Suprapubic skin (tissue), 4 donors: Measurements from ENCODE around the gene IL13RA1. TPM values are rescaled to one million over a fixed set of nuclear protein-coding genes. Genes with fewer than 3 reads are reported as not detected.
A peak's percentile ranks its signal among the peaks of the same experiment; 100 is the strongest.

Source experiments
- DNase-seq, 2 donors: peaks; one replicate each; pipeline ENCODE4 v3.0.0-alpha.2; 2019; ENCODE audit warnings: low spot score in 2 of 2
- H3K27ac ChIP-seq: fragments of 200-600 bp; sonication (generic); one replicate; pipeline ENCODE4 v1.5.1; 2019
- H3K27me3 ChIP-seq: fragments of 200-600 bp; sonication (generic); one replicate; pipeline ENCODE4 v1.5.1; 2019
- H3K36me3 ChIP-seq: fragments of 200-600 bp; sonication (generic); one replicate; pipeline ENCODE4 v1.5.1; 2019
- H3K4me1 ChIP-seq: fragments of 200-600 bp; sonication (generic); one replicate; pipeline ENCODE4 v1.5.1; 2019
- H3K4me3 ChIP-seq: fragments of 200-600 bp; sonication (generic); one replicate; pipeline ENCODE4 v1.5.1; 2019; ENCODE audit warnings: mild to moderate bottlenecking
- H3K9me3 ChIP-seq: fragments of 200-600 bp; sonication (generic); one replicate; pipeline ENCODE4 v1.5.1; 2019
- EP300 ChIP-seq: sonication (generic); formaldehyde crosslinking; IDR thresholded peaks from one replicate; pipeline ENCODE4 v1.6.1; 2017; ENCODE audit warnings: antibody characterized with exemption
- POLR2A ChIP-seq, 2 donors: fragments of 450-650 bp; IDR thresholded peaks; one replicate each; pipeline ENCODE4 v1.6.1; 2017; ENCODE audit warnings: antibody characterized with exemption in 2 of 2, mild to moderate bottlenecking in 2 of 2, moderate library complexity in 2 of 2
- POLR2AphosphoS5 ChIP-seq, 3 donors: sonication (generic); formaldehyde crosslinking; IDR thresholded peaks; one replicate each; pipeline ENCODE4 v1.6.1; 2017; ENCODE audit warnings: antibody characterized with exemption in 3 of 3
- WGBS: methylation state at CpG from one replicate; pipeline ENCODE4 v1.1.5; 2018; 5-methylcytosine and 5-hydroxymethylcytosine counted together
- total RNA-seq, 4 donors: library from RNA; depleted of rRNA; stranded (reverse); fragments of >200 nt; gene quantifications; one replicate each; pipeline ENCODE4 v1.1.0, GENCODE V29; 2016
- TF ChIP-seq, protein P1 (sequence below), 2 donors: fragments of 200-600 bp in 1 of 2; fragments of 450-650 bp in 1 of 2; sonication (generic) in 1 of 2; IDR thresholded peaks; one replicate each; pipeline ENCODE4 v1.5.1; 2016 to 2019; ENCODE audit warnings: antibody characterized with exemption in 2 of 2, mild to moderate bottlenecking in 1 of 2, moderate library complexity in 1 of 2

The IL13RA1 gene
- 10 to 100 TPM; 20.7 to 26.2 (median 24.8) TPM for total RNA-seq

DNA sequence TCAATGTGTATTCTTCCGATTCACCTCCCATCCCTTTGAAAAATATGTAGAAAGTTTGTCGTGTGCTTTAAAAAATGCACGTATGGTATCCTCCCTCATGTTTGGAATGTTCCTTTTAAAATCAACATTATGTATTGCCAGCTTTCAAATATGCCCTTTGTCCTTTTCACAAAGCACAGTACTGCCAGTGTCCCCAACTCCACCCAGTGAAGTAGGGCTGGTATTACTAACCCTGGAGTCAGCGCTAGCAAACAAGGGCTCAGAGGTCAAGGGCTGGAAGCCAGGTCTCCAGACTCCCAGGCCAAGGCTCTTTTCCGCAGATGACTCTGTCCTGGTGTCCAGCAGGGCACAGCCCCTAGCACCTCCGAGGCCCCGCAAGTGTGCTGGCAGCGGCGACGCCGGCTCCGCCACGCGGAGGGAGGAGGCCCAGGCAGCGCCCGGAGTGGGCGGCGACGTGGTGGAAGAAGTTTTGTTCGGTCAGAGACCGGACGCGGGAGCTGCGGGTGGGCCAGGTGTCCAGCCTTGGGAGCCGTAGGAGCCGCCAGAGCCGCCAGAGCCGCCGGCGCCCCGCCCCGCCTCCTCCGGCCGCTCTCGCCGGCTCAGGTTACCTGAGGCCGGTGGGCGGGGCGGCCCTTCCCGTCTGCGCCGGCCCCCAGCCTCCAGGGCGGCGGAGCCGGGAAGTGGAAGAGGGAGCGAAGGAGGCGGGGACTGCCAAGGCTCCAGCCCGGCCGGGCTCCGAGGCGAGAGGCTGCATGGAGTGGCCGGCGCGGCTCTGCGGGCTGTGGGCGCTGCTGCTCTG, at the start of gene IL13RA1:
IL13RA1 (plus strand) TSS at position 720 of the 799 bp plus-strand sequence; CDS start at position 753, 33 bp downstream.
- Histone ChIP-seq H3K36me3 (no peaks in the 10 kb centered on the region), H3K27ac (peak within 1 kb of the TSS; percentile 96), H3K4me3 (peak within 1 kb of the TSS; percentile 80), H3K9me3 (no peaks in the 10 kb centered on the region), H3K4me1 (peaks cover 14% of the 10 kb centered on the region), H3K27me3 (no peaks in the 10 kb centered on the region)
- WGBS, result 47% methylated on average over 9 of the region's 56 CpGs
- peak; percentile 75 to 80 for DNase-seq
- no peak for TF ChIP-seq EP300
- TF ChIP-seq, protein P1, sequence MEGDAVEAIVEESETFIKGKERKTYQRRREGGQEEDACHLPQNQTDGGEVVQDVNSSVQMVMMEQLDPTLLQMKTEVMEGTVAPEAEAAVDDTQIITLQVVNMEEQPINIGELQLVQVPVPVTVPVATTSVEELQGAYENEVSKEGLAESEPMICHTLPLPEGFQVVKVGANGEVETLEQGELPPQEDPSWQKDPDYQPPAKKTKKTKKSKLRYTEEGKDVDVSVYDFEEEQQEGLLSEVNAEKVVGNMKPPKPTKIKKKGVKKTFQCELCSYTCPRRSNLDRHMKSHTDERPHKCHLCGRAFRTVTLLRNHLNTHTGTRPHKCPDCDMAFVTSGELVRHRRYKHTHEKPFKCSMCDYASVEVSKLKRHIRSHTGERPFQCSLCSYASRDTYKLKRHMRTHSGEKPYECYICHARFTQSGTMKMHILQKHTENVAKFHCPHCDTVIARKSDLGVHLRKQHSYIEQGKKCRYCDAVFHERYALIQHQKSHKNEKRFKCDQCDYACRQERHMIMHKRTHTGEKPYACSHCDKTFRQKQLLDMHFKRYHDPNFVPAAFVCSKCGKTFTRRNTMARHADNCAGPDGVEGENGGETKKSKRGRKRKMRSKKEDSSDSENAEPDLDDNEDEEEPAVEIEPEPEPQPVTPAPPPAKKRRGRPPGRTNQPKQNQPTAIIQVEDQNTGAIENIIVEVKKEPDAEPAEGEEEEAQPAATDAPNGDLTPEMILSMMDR (IDR thresholded peaks at IDR 0.05), result no peak
- TF ChIP-seq POLR2AphosphoS5 (IDR thresholded peaks at IDR 0.05), result no peak
- TF ChIP-seq POLR2A (IDR thresholded peaks at IDR 0.05), result peak; percentile 34 to 77

DNA sequence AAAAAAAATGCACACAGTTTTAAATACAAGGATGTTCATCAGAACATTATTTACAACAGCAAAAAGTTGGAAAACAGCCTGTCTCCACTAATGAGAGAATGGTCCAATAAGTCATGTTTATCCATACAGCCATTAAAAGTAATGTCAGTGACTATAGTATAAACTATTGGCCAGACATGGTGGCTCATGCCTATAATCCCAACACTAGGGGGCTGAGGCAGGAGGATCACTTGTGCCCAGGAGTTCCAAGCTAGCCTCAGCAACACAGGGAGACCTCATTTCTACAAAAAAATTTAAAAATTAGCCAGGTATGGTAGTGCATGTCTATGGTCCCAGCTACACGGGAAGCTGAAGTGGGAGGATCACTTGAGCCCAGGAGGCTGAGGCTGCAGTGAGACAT, 48.1 kb upstream of the IL13RA1 start:
- Histone ChIP-seq H3K9me3 (no peaks in the 10 kb centered on the region), H3K4me3 (no peak overlapping the region), H3K36me3 (no peaks in the 10 kb centered on the region), H3K4me1 (no peaks in the 10 kb centered on the region), H3K27ac (no peak overlapping the region), H3K27me3 (no peaks in the 10 kb centered on the region)
- 75% methylated on average over 1 of the region's 1 CpG for WGBS
- DNase-seq, result no peak
- no peak for TF ChIP-seq EP300
- TF ChIP-seq POLR2AphosphoS5 (IDR thresholded peaks at IDR 0.05), result no peak
- TF ChIP-seq POLR2A (IDR thresholded peaks at IDR 0.05), result no peak
- TF ChIP-seq, protein P1 (IDR thresholded peaks at IDR 0.05), result no peak

DNA sequence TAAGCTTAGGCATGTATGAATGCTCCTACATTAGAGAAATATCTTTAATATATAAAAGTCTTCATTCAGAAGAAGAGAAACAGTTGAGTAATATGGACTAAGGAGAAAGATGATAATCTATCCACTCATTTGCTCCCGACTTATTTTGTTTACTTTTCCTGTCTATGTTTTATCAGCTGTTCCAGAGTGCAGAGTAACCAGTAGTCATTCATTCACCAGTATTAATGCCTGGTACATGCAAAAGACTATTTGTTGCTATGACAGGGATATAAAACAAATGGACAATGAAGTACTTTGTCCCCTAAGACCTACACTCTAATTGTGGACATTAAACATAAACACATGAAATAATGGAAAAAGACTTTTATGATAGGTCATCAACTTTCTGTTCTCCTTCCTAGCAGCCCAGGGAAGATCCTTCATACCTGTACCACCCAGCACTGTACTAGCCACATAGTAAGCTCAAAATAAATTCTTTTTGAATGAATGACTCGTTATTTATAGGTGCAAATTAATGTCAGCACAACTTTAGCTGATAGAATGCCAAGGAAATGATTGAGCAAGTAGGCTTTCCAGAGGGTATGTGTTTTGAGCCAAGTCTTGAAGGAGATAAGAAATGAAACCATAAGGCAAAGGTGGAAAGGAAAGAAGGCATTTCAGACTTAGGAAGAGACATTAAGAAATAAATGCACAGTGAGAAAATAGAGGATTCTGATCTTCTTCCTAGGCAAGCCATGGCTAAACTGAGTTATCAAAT, 45.0 kb upstream of the IL13RA1 start:
- H3K36me3 ChIP-seq, result no peaks in the 10 kb centered on the region
- DNase-seq, result no peak
- no peak overlapping the region for H3K4me3 ChIP-seq
- H3K9me3 ChIP-seq, result no peaks in the 10 kb centered on the region
- WGBS, result 35% methylated on average over 2 of the region's 2 CpGs
- no peaks in the 10 kb centered on the region for H3K4me1 ChIP-seq
- no peak overlapping the region for H3K27ac ChIP-seq
- no peak for TF ChIP-seq POLR2A (IDR thresholded peaks at IDR 0.05)
- TF ChIP-seq POLR2AphosphoS5 (IDR thresholded peaks at IDR 0.05), result no peak
- TF ChIP-seq, protein P1 (IDR thresholded peaks at IDR 0.05), result no peak
- no peak for TF ChIP-seq EP300
- no peaks in the 10 kb centered on the region for H3K27me3 ChIP-seq

DNA sequence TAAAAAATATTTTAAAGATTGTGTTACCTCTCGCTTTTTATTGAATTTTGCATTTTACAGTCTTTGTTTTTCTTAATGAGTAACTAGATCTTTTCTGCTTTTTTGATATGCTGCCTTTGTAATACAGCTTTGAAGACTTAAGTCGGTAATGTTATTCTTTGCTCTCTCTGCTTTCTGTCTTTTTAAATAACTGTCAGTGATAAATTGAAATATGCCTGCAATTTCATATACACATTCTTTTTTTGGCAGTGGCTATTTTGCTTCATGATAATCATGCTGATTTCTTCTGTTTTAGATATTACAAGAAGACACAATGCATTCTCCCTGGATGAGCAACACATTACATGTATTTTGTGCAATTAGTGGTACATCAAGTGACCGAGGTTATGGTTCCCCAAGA, 42.0 kb upstream of the IL13RA1 start:
- no peak overlapping the region for H3K4me3 ChIP-seq
- TF ChIP-seq, protein P1 (IDR thresholded peaks at IDR 0.05), result no peak
- TF ChIP-seq EP300 (no peak), POLR2AphosphoS5 (IDR thresholded peaks at IDR 0.05) (no peak), POLR2A (IDR thresholded peaks at IDR 0.05) (no peak)
- no peaks in the 10 kb centered on the region for H3K4me1 ChIP-seq
- H3K27ac ChIP-seq, result no peak overlapping the region
- H3K9me3 ChIP-seq, result no peaks in the 10 kb centered on the region
- H3K36me3 ChIP-seq, result no peaks in the 10 kb centered on the region
- no peak for DNase-seq
- no peaks in the 10 kb centered on the region for H3K27me3 ChIP-seq
- 82% methylated on average over 3 of the region's 3 CpGs for whole genome bisulfite sequencing

DNA sequence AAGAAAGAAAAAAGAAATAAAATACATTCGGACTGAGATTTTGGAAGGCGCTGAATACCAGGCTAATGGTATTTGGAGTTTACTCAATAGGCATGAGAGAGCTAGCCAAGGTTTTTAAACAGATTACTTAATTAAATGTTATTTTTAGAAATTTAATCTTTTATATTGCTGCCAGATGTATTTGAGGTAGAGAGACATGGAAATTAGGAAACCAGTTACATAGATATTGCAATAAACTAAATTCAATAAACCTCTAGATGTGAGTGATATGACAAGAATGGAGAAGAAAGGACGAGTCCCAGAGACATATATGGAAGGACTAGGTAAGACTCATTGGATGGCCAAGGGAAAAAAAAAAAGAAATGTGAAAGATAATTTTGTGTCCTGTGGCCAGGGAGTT, 38.5 kb upstream of the IL13RA1 start:
- Histone ChIP-seq H3K27me3 (no peaks in the 10 kb centered on the region), H3K4me1 (no peaks in the 10 kb centered on the region), H3K27ac (no peak overlapping the region), H3K9me3 (no peaks in the 10 kb centered on the region), H3K4me3 (no peak overlapping the region), H3K36me3 (no peaks in the 10 kb centered on the region)
- TF ChIP-seq EP300, result no peak
- TF ChIP-seq, protein P1 (IDR thresholded peaks at IDR 0.05), result no peak
- TF ChIP-seq POLR2A (IDR thresholded peaks at IDR 0.05), result no peak
- TF ChIP-seq POLR2AphosphoS5 (IDR thresholded peaks at IDR 0.05), result no peak
- DNase-seq, result no peak
- 71% methylated on average over 3 of the region's 3 CpGs for WGBS
